ENCODE results near the gene VPS36.
"Not testable (repeated sequence)": the region's sequence is repeated elsewhere in the genome, so short reads cannot be mapped to it uniquely, and the experiment has no call there.

Gene VPS36

DNA sequence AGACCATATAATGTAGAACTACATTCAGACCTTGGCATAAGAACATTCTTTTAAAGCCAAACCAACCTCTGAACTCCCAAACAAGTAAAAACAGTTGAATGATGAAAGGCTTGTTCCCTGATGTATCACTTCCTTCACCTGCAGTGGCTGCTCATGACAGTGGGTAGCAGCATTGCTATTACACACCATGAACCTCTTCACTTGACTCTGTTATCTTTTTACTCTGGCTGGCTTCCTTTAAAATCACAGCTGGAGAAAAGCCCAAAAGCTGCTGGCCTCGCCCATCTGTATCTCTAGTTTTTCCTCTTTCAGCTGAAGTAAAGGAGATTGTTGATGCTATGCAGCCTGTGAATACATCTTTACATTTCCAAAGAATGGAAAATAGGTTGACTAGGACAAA lies 67.1 kb downstream of the VPS36 start:
- Mint-ChIP-seq H3K4me1 (no peaks in the 10 kb centered on the region), H3K9me3 (no peaks in the 10 kb centered on the region), H3K27ac (no peak overlapping the region), H3K4me3 (no peak overlapping the region), H3K36me3 (no peaks in the 10 kb centered on the region), H3K27me3 (no peaks in the 10 kb centered on the region)
- DNase-seq = no peak
- no peak for ATAC-seq (replicated peaks)

DNA sequence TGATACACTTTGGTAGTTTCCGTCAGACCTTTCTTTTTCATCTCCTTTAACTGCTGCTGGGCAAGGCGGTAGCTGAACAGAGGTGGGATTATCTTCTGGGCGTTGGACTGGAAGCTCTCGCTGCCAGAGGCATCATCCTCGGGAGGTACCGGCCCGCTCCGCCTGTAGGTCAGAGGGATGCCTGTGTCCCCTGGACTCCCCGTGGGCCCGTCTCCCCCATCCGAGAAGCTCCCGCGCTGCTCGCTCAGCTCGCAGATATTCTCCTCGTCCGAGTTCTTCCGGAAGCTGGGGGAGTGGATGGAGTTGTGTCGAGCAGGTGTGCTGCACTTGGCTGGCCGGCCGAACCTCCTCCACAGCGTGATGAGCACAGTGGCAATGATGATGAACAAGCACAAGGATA lies 72.1 kb downstream of the VPS36 start:
- Mint-ChIP-seq H3K9me3 (no peaks in the 10 kb centered on the region), H3K27ac (no peak overlapping the region), H3K27me3 (no peaks in the 10 kb centered on the region), H3K36me3 (no peaks in the 10 kb centered on the region), H3K4me1 (no peaks in the 10 kb centered on the region), H3K4me3 (no peak overlapping the region)
- ATAC-seq (replicated peaks) (no peak), DNase-seq (no peak)

DNA sequence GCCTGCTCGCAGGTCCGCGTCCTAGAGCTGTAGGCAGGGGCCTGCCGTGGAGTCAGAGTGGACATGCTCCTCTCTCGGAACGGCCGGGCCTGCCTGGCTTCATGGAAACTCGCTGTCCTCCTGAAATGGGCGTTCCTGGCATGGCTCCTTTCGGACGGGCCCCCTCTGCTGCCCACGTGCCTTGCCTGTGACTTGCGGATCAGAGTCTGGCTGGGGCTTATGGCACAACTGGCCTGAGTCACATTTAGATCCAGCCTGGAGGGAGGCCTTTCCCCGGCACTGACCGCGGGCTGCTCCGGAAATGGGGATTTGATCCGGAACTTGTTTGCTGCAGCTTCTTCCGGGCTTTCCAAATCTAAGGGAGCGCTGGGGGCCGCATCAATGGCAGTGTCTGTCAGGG lies 72.5 kb downstream of the VPS36 start:
- H3K27me3 Mint-ChIP-seq = no peaks in the 10 kb centered on the region
- H3K4me1 Mint-ChIP-seq = no peaks in the 10 kb centered on the region
- no peak overlapping the region for H3K27ac Mint-ChIP-seq
- no peaks in the 10 kb centered on the region for H3K9me3 Mint-ChIP-seq
- no peak for DNase-seq
- no peak overlapping the region for H3K4me3 Mint-ChIP-seq
- no peak for ATAC-seq (replicated peaks)
- H3K36me3 Mint-ChIP-seq = no peaks in the 10 kb centered on the region

DNA sequence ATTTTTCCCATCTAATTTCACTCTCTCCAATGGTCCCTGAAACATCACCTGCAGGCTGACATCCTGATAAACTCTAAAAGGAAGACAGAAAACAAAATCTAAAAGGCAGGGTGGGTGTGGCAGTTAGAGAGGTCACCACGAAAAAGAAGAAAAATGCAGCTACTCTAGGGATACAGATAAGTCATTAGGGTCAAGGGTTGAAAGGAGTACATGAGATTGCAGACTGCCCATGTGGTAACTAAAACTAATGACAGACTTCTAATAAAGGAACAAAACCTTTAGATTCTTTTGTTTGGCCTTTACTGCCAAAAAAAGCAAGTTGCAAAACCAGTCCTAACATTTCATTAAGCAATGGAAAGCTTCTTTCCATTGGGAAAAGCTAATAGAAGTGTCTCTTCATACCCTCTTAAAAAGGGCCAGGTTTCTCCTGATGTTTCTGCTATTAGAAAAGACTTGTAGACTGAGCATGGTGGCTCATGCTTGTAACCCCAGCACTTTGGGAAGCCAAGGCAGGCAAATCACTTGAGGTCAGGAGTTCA lies 75.5 kb downstream of the VPS36 start:
- H3K27ac Mint-ChIP-seq = no peak overlapping the region
- no peak for ATAC-seq (replicated peaks)
- H3K9me3 Mint-ChIP-seq = no peaks in the 10 kb centered on the region

DNA sequence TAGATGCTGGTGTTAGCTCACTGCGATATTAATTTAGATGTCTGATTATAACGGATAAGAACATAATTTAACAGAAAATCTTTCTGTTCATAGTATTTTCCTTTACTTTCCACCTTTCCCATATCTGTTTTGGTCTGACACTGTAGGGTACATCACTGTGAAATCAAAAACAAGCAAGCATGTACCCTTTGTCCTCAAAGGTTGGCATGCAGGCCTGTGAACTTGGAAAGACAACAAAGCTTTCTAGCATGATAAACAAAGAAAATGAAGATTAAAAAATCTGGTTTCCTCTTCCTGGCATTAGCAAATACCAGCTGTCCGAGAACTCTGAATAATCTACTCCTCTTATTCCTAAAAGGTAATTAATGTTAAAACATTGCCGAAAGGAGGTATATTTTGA lies 76.0 kb downstream of the VPS36 start:
- H3K4me3 Mint-ChIP-seq = no peak overlapping the region
- no peaks in the 10 kb centered on the region for H3K9me3 Mint-ChIP-seq
- no peaks in the 10 kb centered on the region for H3K4me1 Mint-ChIP-seq
- H3K36me3 Mint-ChIP-seq = no peaks in the 10 kb centered on the region
- H3K27ac Mint-ChIP-seq = no peak overlapping the region
- DNase-seq (no peak), ATAC-seq (replicated peaks) (no peak)
- H3K27me3 Mint-ChIP-seq = no peaks in the 10 kb centered on the region

More for the DNA sequence above, 75.5 kb downstream of the VPS36 start:
- Mint-ChIP-seq H3K27me3 (no peaks in the 10 kb centered on the region), H3K4me3 (no peak overlapping the region), H3K36me3 (no peaks in the 10 kb centered on the region), H3K4me1 (no peaks in the 10 kb centered on the region)
- DNase-seq = no peak

DNA sequence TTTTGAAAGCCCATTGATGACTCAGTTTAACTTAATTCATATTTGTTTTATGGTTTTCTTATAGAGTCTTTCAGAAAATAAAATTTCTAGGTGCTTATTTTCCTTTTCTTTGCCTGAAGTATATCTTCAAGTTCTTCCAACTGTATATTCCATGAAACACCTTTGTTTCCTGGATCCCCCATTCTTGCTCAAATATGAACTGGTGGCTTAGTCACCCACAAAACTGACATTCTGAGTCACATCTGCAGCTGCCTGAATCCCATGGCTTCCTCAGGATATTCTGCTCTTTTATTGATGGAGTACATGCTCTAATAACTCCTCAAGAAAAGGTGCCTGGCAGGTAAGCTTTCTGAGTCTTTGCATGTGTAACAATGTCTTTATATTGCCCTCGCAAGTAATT lies 77.2 kb downstream of the VPS36 start:
- H3K27me3 Mint-ChIP-seq; H3K9me3 Mint-ChIP-seq; H3K4me3 Mint-ChIP-seq; H3K4me1 Mint-ChIP-seq; DNase-seq; H3K27ac Mint-ChIP-seq; ATAC-seq (replicated peaks); H3K36me3 Mint-ChIP-seq: not testable (repeated sequence)

DNA sequence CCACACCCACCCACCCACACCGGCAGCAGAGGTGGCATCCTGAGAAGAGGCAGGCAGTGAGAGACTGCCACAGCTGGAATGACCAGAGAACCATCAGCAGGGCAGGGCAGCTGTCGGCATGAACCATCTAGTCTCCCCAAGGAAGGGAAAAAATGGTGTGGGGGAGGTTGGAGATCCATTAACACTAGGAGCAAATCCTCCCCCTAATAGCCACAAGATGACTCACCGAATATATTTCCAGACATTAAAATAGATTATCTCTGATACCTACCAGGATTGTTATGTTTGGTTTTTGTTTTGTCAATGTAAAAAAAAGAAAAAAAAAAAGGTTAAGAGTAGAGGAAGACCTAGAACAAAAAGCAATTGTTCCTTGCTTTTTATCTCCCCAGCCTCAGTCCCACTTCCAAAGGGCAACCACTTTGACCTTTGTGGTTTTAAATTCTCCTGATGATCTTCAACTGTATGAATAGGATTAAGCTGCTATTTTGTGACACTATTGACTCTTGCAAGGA lies 78.6 kb downstream of the VPS36 start:
- DNase-seq (no peak), ATAC-seq (replicated peaks) (no peak)
- Mint-ChIP-seq H3K9me3 (no peaks in the 10 kb centered on the region), H3K36me3 (no peaks in the 10 kb centered on the region), H3K27me3 (no peaks in the 10 kb centered on the region), H3K4me1 (no peaks in the 10 kb centered on the region), H3K4me3 (no peak overlapping the region), H3K27ac (no peak overlapping the region)

DNA sequence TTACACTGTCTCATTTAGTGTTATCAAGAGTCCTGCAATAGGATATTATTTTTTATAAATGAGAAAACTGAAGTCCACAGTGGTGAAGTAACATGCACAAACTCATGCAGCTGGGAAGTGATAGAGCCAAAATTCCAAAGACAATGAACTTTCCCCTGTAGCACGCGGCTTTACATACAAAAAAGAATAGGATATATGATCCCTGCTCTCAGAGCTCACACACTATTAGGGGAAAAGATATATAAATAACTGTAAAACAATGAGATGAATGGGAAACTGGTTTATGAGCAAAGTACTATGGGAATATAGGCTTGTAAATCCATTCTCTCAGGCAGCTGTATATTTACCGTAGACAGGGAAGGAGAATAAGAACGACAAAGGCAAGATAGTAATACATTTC lies 84.1 kb downstream of the VPS36 start:
- H3K27ac Mint-ChIP-seq = no peak overlapping the region
- DNase-seq (no peak), ATAC-seq (replicated peaks) (no peak)
- H3K4me3 Mint-ChIP-seq = no peak overlapping the region
- peaks cover 4 to 16% of the 10 kb centered on the region in 2 donors for H3K27me3 Mint-ChIP-seq
- H3K9me3 Mint-ChIP-seq = no peaks in the 10 kb centered on the region
- no peaks in the 10 kb centered on the region for H3K36me3 Mint-ChIP-seq
- H3K4me1 Mint-ChIP-seq = no peaks in the 10 kb centered on the region
